Measurements from ENCODE around the gene STAG1. TPM values are rescaled to one million over a fixed set of nuclear protein-coding genes. Genes with fewer than 3 reads are reported as not detected.

STAG1 gene
- total RNA-seq, 1 experiment from 2014 or later: 34.6 TPM

GRCh38 chr3:136678981-136679380, 73.2 kb downstream of the STAG1 start:
- Mint-ChIP-seq H3K4me3 (no peak overlapping the region), H3K9me3 (no peaks in the 10 kb centered on the region), H3K36me3 (ENCODE audit: insufficient read depth in 1 of 3, low read depth in 3 of 3) (no peaks in the 10 kb centered on the region; a peak in 1 of 7 replicates), H3K27me3 (ENCODE audit: low read depth) (no peaks in the 10 kb centered on the region), H3K27ac (no peak overlapping the region), H3K4me1 (no peaks in the 10 kb centered on the region)
- TF ChIP-seq CTCF (conservative IDR thresholded peaks at IDR 0.05): no peak
- Histone ChIP-seq H3K4ac (ENCODE audit: low read depth, low read length) (no peak overlapping the region), H3K23ac (ENCODE audit: insufficient read length, low read depth, low read length) (no peak overlapping the region), H2BK120ac (ENCODE audit: low read depth, low read length, poor library complexity, severe bottlenecking) (no peak overlapping the region), H4K91ac (ENCODE audit: insufficient read length, low read depth, low read length) (no peak overlapping the region), H2BK20ac (ENCODE audit: low read depth, low read length, poor library complexity, severe bottlenecking) (no peak overlapping the region), H2BK5ac (ENCODE audit: insufficient read length, low read length) (no peak overlapping the region), H2AK5ac (ENCODE audit: insufficient read length, low read length) (no peak overlapping the region), H3K4me2 (ENCODE audit: insufficient read depth, insufficient read length, low read length) (no peak overlapping the region), H3K27me3 (ENCODE audit: insufficient read depth, low read length) (no peaks in the 10 kb centered on the region), H3T11ph (ENCODE audit: low read length) (no peak overlapping the region), H3K18ac (ENCODE audit: insufficient read length, low read depth, low read length) (no peak overlapping the region), H3K14ac (ENCODE audit: insufficient read depth, low read length) (no peak overlapping the region), H3K79me2 (ENCODE audit: insufficient read depth, low read length) (no peaks in the 10 kb centered on the region; the same call in 1 of the 2 replicates), H3K79me1 (ENCODE audit: insufficient read depth, low read depth, low read length, poor library complexity, severe bottlenecking) (no peaks in the 10 kb centered on the region), H3K27ac (ENCODE audit: insufficient read length, low read depth, low read length) (no peak overlapping the region), H3K9ac (ENCODE audit: extremely low read depth, insufficient read length, low read length) (no peak overlapping the region), H2BK12ac (ENCODE audit: insufficient read length, low read depth, low read length) (no peak overlapping the region), H2BK15ac (ENCODE audit: low read depth, low read length) (no peak overlapping the region), H3K4me1 (ENCODE audit: insufficient read depth, low read length) (no peaks in the 10 kb centered on the region), H3K9me3 (ENCODE audit: control insufficient read depth, low read depth, low read length) (no peaks in the 10 kb centered on the region), H2AFZ (ENCODE audit: low read length) (no peak overlapping the region), H4K8ac (replicated peaks; ENCODE audit: insufficient read length, low read depth, low read length) (no peak overlapping the region), H4K20me1 (ENCODE audit: control insufficient read depth, insufficient read depth, insufficient read length) (no peaks in the 10 kb centered on the region), H3K56ac (ENCODE audit: insufficient read length, low read depth, low read length) (no peak overlapping the region), H3K23me2 (ENCODE audit: insufficient read length, low read depth, low read length, poor library complexity, severe bottlenecking) (no peaks in the 10 kb centered on the region), H4K5ac (ENCODE audit: insufficient read length, low read depth, low read length) (no peak overlapping the region)
- no CpG with 5 or more reads among the region's 4 CpGs for WGBS (ENCODE audit: extremely low coverage, insufficient read length, low lambda C conversion rate)
- DNase-seq: no peak

Measured in H9 (cell line).